8988T (cell line): ENCODE results near the gene SPATC1L.

ENCODE experiments used
- DNase-seq: peaks from one replicate; pipeline ENCODE4 v3.0.0; 2011

The SPATC1L gene

DNA sequence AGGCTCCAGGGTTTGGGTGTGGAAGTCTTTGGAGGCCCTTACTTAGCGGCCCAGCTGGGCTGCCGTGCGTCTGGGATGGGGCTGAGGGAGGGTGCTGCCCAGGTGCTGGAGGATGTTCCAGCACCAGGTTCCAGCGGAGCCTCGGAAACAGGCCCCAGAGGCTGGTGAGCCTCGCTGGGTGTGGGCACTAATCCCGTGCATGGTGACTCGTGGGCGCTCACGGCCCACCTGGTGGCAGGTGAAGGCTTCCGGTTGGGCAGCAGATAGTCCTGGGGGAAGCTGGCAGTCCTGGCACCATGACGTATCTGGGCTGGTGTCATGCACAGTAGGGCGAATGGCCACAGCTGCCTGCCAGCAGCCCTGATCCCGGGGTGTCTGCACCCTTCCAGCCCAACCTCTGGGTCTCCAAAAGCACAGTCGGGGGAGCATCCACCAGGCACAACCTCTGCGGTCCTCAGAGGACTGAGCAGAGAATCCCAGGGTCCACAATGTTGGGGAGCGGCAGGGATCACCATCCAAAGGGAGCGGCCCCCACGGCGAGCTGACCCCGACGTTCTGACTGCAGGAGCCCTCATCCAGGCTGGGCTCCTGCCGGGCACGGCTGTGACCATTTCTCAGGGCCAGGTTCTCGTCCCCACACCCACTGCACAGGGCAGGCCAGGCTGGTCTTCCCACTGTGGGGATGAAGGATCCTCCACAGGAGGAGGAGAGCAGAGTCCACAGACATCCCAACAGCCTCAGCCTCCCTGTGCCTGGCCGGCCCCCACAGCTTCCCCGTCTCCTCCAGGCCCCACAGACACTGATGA, 54.2 kb downstream of the SPATC1L start:
- no peak for DNase-seq

DNA sequence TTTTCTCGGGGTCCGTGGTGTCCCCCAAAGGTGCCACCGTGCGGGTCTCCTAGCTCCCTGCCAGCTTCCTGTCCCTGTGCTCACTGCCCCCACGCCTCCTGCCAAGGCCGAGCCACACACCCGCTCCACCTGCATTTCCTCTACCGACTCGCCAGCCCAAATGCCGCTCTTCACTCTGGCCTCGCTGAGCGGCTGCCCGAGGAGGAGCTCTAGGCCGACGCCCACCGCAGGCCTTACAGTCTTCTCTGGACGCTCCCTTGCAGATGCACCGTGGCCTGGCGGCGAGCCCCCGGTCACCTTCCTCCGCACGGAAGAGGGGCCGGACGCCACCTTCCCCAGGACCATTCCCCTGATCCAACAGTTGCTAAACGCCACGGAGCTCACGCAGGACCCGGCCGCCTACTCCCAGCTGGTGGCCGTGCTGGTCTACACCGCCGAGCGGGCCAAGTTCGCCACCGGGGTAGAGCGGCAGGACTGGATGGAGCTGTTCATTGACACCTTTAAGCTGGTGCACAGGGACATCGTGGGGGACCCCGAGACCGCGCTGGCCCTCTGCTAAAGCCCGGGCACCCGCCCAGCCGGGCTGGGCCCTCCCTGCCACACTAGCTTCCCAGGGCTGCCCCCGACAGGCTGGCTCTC, 55.2 kb downstream of the SPATC1L start:
- DNase-seq = no peak

GRCh38 chr21:46128106-46128932, 55.9 kb downstream of the SPATC1L start:
- no peak for DNase-seq

DNA sequence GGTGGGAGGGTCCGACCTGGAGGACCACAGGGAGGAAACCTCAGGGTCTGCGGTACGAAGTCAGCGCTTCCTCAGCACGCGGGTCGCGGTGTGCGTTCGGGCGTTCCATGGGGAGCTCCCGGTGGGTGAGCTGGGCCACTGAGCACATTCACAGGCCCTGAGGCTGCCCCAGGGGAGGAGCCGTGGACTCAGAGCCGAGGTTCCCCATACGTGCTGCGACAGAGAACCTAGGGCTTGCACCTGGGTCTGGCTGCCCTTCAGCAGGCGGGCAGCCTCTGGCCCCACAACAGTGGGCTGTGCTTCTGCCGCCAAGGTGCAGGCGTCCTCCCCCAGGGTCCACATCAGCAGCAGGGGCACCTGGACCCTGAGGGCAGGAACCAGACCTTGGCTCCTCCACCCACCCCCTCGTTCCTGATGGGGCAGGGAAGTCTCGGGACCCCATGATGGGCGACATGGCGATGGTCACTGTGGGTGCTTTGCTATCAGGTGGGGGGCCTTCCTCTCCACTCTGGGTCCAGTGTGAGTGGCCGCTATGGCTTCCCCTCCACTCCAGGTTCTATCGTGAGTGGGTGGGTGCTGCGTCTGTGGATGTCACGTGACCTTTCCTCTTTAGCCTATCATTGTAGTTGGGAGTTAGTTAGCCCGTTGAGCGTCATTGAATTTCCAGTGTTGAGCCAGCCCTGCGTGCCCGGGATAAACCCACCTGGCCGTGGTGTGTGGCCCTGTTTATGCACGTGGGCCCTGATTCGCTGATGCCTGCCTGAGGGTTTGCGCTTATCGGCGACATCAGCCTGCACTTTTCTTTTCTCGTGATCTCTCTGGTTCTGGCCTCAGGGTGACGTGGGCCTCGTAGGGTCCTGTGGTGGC, 56.8 kb downstream of the SPATC1L start:
- DNase-seq = peak; percentile 13

- peak; percentile 34 for DNase-seq
Measured at GRCh38 chr21:46126309-46127238, 57.7 kb downstream of the SPATC1L start.

DNA sequence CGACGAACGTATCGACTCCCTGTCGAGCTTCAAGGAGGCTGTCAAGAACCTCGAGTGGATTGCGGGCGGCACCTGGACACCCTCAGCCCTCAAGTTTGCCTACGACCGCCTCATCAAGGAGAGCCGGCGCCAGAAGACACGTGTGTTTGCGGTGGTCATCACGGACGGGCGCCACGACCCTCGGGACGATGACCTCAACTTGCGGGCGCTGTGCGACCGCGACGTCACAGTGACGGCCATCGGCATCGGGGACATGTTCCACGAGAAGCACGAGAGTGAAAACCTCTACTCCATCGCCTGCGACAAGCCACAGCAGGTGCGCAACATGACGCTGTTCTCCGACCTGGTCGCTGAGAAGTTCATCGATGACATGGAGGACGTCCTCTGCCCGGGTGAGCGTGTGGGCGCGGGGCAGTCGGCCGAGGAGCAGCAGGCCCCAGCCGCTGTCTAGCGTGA, 58.4 kb downstream of the SPATC1L start:
- DNase-seq = no peak

DNA sequence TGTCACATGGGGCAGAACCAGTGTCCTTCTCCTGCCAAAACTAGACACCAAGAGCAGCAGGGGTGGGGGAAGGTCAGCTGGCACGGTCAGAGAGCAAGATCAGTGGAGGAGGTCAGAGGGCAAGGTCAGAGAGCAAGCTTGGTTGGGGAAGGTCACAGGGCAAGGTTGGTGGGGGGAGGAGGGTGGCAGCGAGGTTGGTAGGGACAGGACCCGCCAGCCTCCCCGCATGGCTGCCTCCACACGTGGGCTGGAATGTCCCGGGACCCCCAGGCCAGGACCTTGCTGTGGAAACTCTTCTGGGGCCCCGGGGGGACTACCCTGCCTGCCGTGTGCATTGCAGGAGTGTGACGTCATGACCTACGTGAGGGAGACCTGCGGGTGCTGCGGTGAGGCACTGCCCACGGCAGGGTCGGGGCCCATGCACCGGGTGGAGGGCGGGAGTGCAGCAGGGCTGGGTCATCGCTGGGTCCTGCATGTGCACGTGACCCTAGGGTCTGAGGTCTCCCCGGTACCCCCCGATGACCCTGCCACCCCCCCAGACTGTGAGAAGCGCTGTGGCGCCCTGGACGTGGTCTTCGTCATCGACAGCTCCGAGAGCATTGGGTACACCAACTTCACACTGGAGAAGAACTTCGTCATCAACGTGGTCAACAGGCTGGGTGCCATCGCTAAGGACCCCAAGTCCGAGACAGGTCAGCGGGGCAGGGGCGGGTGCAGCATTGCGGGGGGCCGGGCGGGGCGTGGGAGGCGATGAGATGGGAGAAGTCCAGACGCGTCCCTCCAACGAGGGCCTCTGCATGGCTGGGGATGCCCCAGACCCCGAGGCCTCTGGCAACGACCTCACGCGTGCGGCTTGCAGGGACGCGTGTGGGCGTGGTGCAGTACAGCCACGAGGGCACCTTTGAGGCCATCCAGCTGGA, 59.1 kb downstream of the SPATC1L start:
- peak; percentile 21 for DNase-seq

GRCh38 chr21:46124083-46124925, 60.0 kb downstream of the SPATC1L start:
- DNase-seq = peak; percentile 12

GRCh38 chr21:46122758-46123683, 61.2 kb downstream of the SPATC1L start:
- DNase-seq = peak; percentile 24

DNA sequence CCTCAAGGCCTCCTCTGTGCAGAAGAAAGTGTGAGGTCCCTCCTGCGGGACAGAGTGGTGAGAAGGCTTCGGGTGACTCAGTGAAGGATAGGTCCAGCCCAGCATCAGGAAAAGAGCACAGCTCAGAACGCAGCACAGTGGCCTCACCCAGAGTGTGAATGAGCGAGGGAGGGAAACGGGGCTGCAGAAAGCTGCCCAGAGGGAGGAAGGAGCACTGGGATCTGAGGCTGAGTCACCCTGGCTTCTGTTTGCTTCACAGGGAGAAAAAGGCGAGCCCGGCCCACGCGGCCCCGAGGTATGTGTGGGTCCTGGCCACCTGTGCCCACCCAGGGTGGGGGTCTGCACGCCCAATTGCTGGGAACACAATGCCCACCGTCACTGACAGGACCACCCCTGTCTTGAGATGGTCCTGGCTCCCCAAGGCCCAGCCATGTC, 62.0 kb downstream of the SPATC1L start:
- DNase-seq = peak; percentile 38

DNA sequence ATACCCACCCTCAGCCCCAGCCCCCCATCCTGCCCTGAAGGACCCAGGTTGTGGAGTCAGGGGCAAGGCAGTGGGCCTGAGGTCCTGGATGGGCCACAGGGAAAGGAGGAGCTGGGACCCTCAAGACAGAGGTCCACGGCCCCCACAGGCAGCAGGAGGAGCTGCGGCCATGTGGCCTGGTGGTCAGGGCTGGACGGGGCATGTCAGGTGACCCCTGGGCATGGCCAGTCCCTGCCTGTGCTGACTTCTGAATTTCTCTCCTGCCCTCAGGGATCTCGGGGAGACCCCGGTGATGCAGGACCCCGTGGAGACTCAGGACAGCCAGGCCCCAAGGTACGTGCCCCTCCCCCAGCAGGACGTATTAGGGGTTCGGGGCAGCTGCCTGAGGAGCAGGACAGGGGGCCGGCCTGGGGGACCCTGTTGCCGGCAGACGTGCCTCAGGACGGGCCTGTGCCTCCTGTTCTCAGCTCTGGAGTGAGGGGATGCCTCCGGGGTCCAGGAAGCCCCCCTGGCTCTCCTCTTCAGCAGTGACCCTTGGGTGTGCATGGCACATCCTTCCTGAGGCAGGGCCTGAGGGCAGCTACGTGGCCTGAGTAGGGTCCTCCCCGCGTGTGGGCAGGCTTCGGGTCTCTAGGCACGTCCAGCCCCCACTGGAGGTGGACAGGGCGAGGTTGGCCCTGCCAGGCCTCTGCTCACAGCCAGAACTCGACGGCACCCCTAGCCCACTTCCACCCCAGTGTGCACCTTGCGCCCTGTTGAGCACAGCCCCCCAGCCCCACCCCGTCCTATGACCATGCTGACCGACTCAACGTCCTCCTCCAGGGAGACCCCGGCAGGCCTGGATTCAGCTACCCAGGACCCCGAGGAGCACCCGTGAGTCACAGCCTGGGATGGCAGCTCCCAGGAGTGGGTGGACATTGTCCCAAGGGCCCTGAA, 62.7 kb downstream of the SPATC1L start:
- DNase-seq = peak; percentile 12

DNA sequence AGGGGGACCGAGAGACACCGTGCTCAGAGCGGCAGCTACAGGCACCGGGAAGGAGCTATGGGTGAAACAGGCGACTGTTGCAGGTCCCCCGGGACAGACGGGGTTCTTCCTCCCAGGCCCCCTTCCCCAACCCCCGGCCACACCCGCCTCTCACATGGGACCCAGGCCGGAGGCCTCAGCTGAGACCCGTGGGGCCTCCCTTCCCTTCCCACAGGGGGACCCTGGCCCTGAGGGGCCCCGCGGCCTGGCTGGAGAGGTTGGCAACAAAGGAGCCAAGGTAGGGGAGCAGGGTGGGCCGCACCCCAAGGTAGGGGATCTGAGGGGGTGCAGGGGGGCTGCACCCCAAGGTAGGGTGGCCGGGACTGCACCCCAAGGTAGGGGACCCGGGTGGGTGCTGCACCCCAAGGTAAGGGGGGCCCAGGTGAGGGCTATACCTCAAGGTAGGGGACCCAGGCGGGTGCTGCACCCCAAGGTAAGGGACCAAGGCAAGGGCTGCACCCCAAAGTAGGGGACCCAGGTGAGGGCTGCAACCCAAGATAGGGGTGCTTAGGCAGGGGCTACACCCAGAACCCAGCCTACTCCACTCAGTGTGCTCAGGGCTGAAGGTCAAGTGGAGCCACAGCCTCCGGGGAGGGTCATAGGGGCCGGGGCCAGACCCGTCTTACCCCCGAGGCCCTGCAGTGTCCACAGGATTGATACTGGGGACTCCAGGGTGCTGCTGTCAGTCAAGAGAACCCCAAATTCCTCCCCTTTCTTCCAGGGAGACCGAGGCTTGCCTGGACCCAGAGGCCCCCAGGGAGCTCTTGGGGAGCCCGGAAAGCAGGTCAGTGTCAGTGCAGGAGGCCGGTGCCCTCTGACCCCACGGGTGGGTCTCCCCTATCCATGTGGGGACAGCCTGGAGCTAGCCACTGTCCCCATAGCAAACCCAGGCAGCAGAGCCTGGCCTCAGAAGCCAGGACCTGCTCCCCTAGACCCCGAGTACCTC, 63.7 kb downstream of the SPATC1L start:
- DNase-seq = no peak

- peak; percentile 11 for DNase-seq
Measured at GRCh38 chr21:46119637-46120271, 64.5 kb downstream of the SPATC1L start.

DNA sequence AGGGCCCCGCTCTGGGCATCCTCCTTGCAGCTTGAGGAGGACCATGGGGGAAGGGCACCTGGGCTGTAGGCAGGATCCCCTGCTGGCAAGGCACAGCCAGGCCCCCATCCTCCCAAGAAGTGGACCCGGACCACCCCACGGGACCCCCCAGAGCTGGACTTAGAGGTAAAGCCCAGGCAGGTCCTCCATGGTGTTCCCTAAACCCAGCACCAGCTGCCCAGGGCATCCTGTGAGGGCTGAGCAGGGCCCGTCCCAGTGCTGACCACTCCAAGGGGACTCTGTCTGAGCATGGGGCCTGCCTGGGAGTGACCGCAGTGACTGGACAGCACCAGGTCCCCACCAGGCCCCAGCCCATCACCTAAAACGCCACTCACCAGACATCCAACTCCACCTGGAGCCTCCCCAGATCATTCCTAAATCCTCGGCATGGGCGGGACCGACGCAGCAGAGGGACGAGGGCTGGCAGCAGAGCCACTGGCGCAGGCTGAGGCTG, 65.1 kb downstream of the SPATC1L start:
- peak; percentile 8 for DNase-seq
